ENCODE results near the gene IFITM5.

DNA sequence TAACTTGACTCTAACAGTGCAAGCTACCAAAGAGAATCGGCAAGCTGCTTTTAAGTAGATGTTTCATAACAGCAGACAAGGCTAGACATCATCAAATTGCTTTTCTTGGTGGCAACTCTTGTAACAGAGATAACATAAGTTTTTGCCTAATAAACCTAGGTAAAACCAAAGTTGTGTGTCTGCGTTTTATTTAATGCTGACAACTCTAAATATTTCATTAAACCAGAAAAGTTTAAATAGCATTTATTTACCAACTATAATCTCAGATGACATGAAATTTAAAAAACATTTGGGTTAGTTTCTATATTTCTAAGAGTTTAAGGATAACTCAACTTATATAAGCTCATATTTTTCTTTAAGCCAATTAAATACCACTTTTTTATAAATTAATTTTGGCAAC is 40.6 kb upstream of the IFITM5 start:
- TF ChIP-seq EP300 (IDR thresholded peaks at IDR 0.05; ENCODE audit: borderline replicate concordance) (no peak), YY1 (IDR thresholded peaks at IDR 0.05; ENCODE audit: low read depth) (no peak)
- TF ChIP-seq, protein P1, sequence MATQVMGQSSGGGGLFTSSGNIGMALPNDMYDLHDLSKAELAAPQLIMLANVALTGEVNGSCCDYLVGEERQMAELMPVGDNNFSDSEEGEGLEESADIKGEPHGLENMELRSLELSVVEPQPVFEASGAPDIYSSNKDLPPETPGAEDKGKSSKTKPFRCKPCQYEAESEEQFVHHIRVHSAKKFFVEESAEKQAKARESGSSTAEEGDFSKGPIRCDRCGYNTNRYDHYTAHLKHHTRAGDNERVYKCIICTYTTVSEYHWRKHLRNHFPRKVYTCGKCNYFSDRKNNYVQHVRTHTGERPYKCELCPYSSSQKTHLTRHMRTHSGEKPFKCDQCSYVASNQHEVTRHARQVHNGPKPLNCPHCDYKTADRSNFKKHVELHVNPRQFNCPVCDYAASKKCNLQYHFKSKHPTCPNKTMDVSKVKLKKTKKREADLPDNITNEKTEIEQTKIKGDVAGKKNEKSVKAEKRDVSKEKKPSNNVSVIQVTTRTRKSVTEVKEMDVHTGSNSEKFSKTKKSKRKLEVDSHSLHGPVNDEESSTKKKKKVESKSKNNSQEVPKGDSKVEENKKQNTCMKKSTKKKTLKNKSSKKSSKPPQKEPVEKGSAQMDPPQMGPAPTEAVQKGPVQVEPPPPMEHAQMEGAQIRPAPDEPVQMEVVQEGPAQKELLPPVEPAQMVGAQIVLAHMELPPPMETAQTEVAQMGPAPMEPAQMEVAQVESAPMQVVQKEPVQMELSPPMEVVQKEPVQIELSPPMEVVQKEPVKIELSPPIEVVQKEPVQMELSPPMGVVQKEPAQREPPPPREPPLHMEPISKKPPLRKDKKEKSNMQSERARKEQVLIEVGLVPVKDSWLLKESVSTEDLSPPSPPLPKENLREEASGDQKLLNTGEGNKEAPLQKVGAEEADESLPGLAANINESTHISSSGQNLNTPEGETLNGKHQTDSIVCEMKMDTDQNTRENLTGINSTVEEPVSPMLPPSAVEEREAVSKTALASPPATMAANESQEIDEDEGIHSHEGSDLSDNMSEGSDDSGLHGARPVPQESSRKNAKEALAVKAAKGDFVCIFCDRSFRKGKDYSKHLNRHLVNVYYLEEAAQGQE (IDR thresholded peaks at IDR 0.05; ENCODE audit: low read depth), result no peak
